Measurements from ENCODE around the gene WWOX.

Gene WWOX

GRCh38 chr16:78179666-78180065 lies 80.2 kb downstream of the WWOX start:
- Histone ChIP-seq H2AK5ac (ENCODE audit: low read length) (no peak overlapping the region), H3K4ac (ENCODE audit: low read depth, low read length) (no peak overlapping the region), H3K4me3 (ENCODE audit: low read length) (no peak overlapping the region), H3K79me1 (ENCODE audit: low read length) (no peaks in the 10 kb centered on the region), H3K79me2 (ENCODE audit: control insufficient read depth, insufficient read depth, low read length) (no peaks in the 10 kb centered on the region), H4K5ac (ENCODE audit: low read length) (no peak overlapping the region), H3K23ac (ENCODE audit: low read length) (no peak overlapping the region), H2BK120ac (ENCODE audit: low read depth, low read length) (no peak overlapping the region), H3K36me3 (ENCODE audit: control insufficient read depth, insufficient read depth, low read length) (no peaks in the 10 kb centered on the region), H3K9ac (ENCODE audit: low read length) (no peak overlapping the region), H3K4me1 (ENCODE audit: control insufficient read depth, low read depth, low read length) (no peaks in the 10 kb centered on the region), H4K8ac (ENCODE audit: low read depth, low read length) (no peak overlapping the region), H2BK15ac (replicated peaks; ENCODE audit: low read depth) (no peak overlapping the region), H3K18ac (ENCODE audit: low read length) (no peak overlapping the region), H3K27ac (ENCODE audit: low read depth, low read length) (no peak overlapping the region), H3K4me2 (ENCODE audit: low read length) (no peak overlapping the region), H3K27me3 (ENCODE audit: insufficient read depth, low read length, poor library complexity) (no peaks in the 10 kb centered on the region), H3K56ac (ENCODE audit: low read length) (no peak overlapping the region), H2BK5ac (ENCODE audit: low read length) (no peak overlapping the region)
- WGBS (ENCODE audit: extremely low coverage, insufficient coverage, low lambda C conversion rate) = no CpG with 5 or more reads among the region's 4 CpGs
- no peak for DNase-seq

- no peak overlapping the region for H3K18ac ChIP-seq (ENCODE audit: low read length)
- H3K27me3 ChIP-seq (ENCODE audit: insufficient read depth, low read length, poor library complexity) = no peaks in the 10 kb centered on the region
- H3K36me3 ChIP-seq (ENCODE audit: control insufficient read depth, insufficient read depth, low read length) = no peaks in the 10 kb centered on the region
- no peak overlapping the region for H2BK15ac ChIP-seq (replicated peaks; ENCODE audit: low read depth)
- no peak overlapping the region for H3K56ac ChIP-seq (ENCODE audit: low read length)
- no peak overlapping the region for H3K27ac ChIP-seq (ENCODE audit: low read depth, low read length)
- H4K5ac ChIP-seq (ENCODE audit: low read length) = no peak overlapping the region
- H3K79me2 ChIP-seq (ENCODE audit: control insufficient read depth, insufficient read depth, low read length) = no peaks in the 10 kb centered on the region
- H3K79me1 ChIP-seq (ENCODE audit: low read length) = no peaks in the 10 kb centered on the region
- H3K9ac ChIP-seq (ENCODE audit: low read length) = no peak overlapping the region
- DNase-seq = no peak
- WGBS (ENCODE audit: extremely low coverage, insufficient coverage, low lambda C conversion rate) = no CpG with 5 or more reads among the region's 4 CpGs
- H3K23ac ChIP-seq (ENCODE audit: low read length) = no peak overlapping the region
- no peak overlapping the region for H2BK120ac ChIP-seq (ENCODE audit: low read depth, low read length)
- no peak overlapping the region for H2AK5ac ChIP-seq (ENCODE audit: low read length)
- H2BK5ac ChIP-seq (ENCODE audit: low read length) = no peak overlapping the region
- no peak overlapping the region for H3K4me3 ChIP-seq (ENCODE audit: low read length)
- H3K4me1 ChIP-seq (ENCODE audit: control insufficient read depth, low read depth, low read length) = no peaks in the 10 kb centered on the region
- H3K4ac ChIP-seq (ENCODE audit: low read depth, low read length) = no peak overlapping the region
- H3K4me2 ChIP-seq (ENCODE audit: low read length) = no peak overlapping the region
- no peak overlapping the region for H4K8ac ChIP-seq (ENCODE audit: low read depth, low read length)
These were observed 80.9 kb downstream of the WWOX start for GRCh38 chr16:78180349-78180748.

- no peak overlapping the region for H3K18ac ChIP-seq (ENCODE audit: low read length)
- no CpG with 5 or more reads among the region's 15 CpGs for WGBS (ENCODE audit: extremely low coverage, insufficient coverage, low lambda C conversion rate)
- no peaks in the 10 kb centered on the region for H3K36me3 ChIP-seq (ENCODE audit: control insufficient read depth, insufficient read depth, low read length)
These were observed 84.2 kb downstream of the WWOX start for GRCh38 chr16:78183437-78184237.

GRCh38 chr16:78184238-78185183 lies 85.1 kb downstream of the WWOX start:
- Histone ChIP-seq H3K18ac (ENCODE audit: low read length) (no peak overlapping the region), H3K79me2 (ENCODE audit: control insufficient read depth, insufficient read depth, low read length) (no peaks in the 10 kb centered on the region), H3K9ac (ENCODE audit: low read length) (no peak overlapping the region), H2BK120ac (ENCODE audit: low read depth, low read length) (no peak overlapping the region), H2BK5ac (ENCODE audit: low read length) (no peak overlapping the region), H3K27me3 (ENCODE audit: insufficient read depth, low read length, poor library complexity) (no peaks in the 10 kb centered on the region), H3K23ac (ENCODE audit: low read length) (no peak overlapping the region), H3K27ac (ENCODE audit: low read depth, low read length) (no peak overlapping the region), H3K4me2 (ENCODE audit: low read length) (no peak overlapping the region), H3K36me3 (ENCODE audit: control insufficient read depth, insufficient read depth, low read length) (no peaks in the 10 kb centered on the region), H3K4ac (ENCODE audit: low read depth, low read length) (no peak overlapping the region), H3K79me1 (ENCODE audit: low read length) (no peaks in the 10 kb centered on the region), H3K4me1 (ENCODE audit: control insufficient read depth, low read depth, low read length) (no peaks in the 10 kb centered on the region), H2BK15ac (replicated peaks; ENCODE audit: low read depth) (no peak overlapping the region), H3K4me3 (ENCODE audit: low read length) (no peak overlapping the region), H3K56ac (ENCODE audit: low read length) (peak overlapping the region; percentile 32), H2AK5ac (ENCODE audit: low read length) (no peak overlapping the region), H4K8ac (ENCODE audit: low read depth, low read length) (no peak overlapping the region), H4K5ac (ENCODE audit: low read length) (no peak overlapping the region)
- DNase-seq = no peak
- 100% methylated on average over 4 of the region's 13 CpGs for WGBS (ENCODE audit: extremely low coverage, insufficient coverage, low lambda C conversion rate)

More at GRCh38 chr16:78183437-78184237, 84.2 kb downstream of the WWOX start:
- Histone ChIP-seq H3K79me2 (ENCODE audit: control insufficient read depth, insufficient read depth, low read length) (no peaks in the 10 kb centered on the region), H3K4me2 (ENCODE audit: low read length) (no peak overlapping the region), H2BK5ac (ENCODE audit: low read length) (no peak overlapping the region), H4K8ac (ENCODE audit: low read depth, low read length) (no peak overlapping the region), H3K27me3 (ENCODE audit: insufficient read depth, low read length, poor library complexity) (no peaks in the 10 kb centered on the region), H3K4ac (ENCODE audit: low read depth, low read length) (no peak overlapping the region), H4K5ac (ENCODE audit: low read length) (no peak overlapping the region), H3K27ac (ENCODE audit: low read depth, low read length) (no peak overlapping the region), H2AK5ac (ENCODE audit: low read length) (no peak overlapping the region), H3K56ac (ENCODE audit: low read length) (no peak overlapping the region), H2BK120ac (ENCODE audit: low read depth, low read length) (no peak overlapping the region), H3K9ac (ENCODE audit: low read length) (no peak overlapping the region), H3K4me3 (ENCODE audit: low read length) (no peak overlapping the region), H2BK15ac (replicated peaks; ENCODE audit: low read depth) (no peak overlapping the region), H3K79me1 (ENCODE audit: low read length) (no peaks in the 10 kb centered on the region), H3K4me1 (ENCODE audit: control insufficient read depth, low read depth, low read length) (no peaks in the 10 kb centered on the region), H3K23ac (ENCODE audit: low read length) (no peak overlapping the region)
- DNase-seq = no peak

DNA sequence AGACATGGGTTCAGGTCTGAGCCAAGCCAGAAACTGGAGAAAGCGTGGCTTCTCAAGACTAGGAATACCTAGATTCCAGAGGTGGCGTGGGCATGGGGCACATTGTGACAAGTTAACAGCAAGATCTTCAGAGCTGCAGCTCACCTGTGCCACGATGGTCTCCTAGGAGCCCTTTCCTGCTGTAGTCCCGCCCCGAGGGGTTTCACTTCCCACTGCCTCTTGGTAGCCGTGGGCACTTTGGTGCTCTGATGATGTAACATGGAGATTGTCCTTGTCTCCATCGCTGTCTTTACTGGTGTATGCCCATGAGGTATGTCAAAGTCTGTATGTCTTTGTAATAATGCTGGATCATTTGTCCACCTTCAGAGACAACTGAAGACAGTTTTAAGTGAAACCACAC lies 89.7 kb downstream of the WWOX start:
- no peak overlapping the region for H2BK120ac ChIP-seq (ENCODE audit: low read depth, low read length)
- no peak overlapping the region for H3K18ac ChIP-seq (ENCODE audit: low read length)
- H3K79me2 ChIP-seq (ENCODE audit: control insufficient read depth, insufficient read depth, low read length) = no peaks in the 10 kb centered on the region
- H3K79me1 ChIP-seq (ENCODE audit: low read length) = no peaks in the 10 kb centered on the region
- H3K56ac ChIP-seq (ENCODE audit: low read length) = no peak overlapping the region
- no peak overlapping the region for H3K9ac ChIP-seq (ENCODE audit: low read length)
- H2AK5ac ChIP-seq (ENCODE audit: low read length) = no peak overlapping the region
- no peak overlapping the region for H3K27ac ChIP-seq (ENCODE audit: low read depth, low read length)
- H3K36me3 ChIP-seq (ENCODE audit: control insufficient read depth, insufficient read depth, low read length) = no peaks in the 10 kb centered on the region
- H3K23ac ChIP-seq (ENCODE audit: low read length) = no peak overlapping the region
- H3K4me2 ChIP-seq (ENCODE audit: low read length) = no peak overlapping the region
- no peaks in the 10 kb centered on the region for H3K27me3 ChIP-seq (ENCODE audit: insufficient read depth, low read length, poor library complexity)
- no CpG with 5 or more reads among the region's 7 CpGs for WGBS (ENCODE audit: extremely low coverage, insufficient coverage, low lambda C conversion rate)
- no peak overlapping the region for H2BK15ac ChIP-seq (replicated peaks; ENCODE audit: low read depth)
- no peak for DNase-seq
- H4K5ac ChIP-seq (ENCODE audit: low read length) = no peak overlapping the region
- no peak overlapping the region for H4K8ac ChIP-seq (ENCODE audit: low read depth, low read length)
- no peak overlapping the region for H3K4ac ChIP-seq (ENCODE audit: low read depth, low read length)
- H2BK5ac ChIP-seq (ENCODE audit: low read length) = no peak overlapping the region
- no peaks in the 10 kb centered on the region for H3K4me1 ChIP-seq (ENCODE audit: control insufficient read depth, low read depth, low read length)
- no peak overlapping the region for H3K4me3 ChIP-seq (ENCODE audit: low read length)

All from mesendoderm (in vitro differentiated cells).